Stimulated activated CD8-positive, alpha-beta memory T cell treated with anti-CD3 and anti-CD28 coated beads, Interleukin-12 subunit alpha, Interleukin-12 subunit beta, amount 100 ng/mL, for 1 hour (primary cell): ENCODE results near the gene LMX1A.

Experiments used
- DNase-seq: peaks from one replicate; pipeline ENCODE4 v3.0.0-alpha.2; 2020; ENCODE audit warnings: low read depth

The LMX1A gene

DNA sequence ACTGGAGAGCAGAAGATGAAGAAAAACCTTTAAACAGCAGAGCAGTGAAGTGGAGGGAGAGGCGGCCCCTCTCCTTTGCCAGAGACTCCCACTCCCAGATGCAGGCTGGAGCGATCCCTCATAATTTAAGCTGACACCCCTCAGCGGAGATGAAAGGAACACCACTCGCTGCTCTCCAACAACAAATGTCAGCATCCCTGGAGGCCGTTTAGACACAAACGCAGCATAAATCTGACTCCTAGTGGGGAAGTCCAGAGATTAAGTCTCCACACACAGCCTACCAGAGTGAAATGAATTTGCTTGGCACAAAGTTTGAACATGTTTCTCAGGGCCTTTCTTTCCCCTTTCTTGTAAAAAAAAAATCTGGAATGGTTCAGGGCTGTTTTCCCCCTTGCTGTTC lies 137.8 kb downstream of the LMX1A start:
- DNase-seq, result no peak

DNA sequence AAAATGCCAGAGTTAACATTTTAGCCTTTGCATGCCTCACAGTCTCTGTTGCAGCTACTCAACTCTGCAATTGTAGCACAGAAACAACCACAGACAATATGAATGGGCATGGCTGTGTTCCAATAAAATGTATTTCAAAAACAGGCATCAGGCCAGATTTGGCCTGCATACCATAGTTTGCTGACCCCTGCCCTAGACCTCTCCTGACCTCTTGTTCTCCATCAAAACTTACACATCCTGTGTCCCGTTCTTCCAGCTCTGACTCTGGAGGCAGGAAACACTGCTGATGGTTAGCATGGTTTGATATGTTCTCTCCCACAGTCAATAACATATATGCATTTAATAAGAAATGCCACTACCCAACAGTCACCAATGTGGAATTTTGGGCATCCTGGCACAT lies 138.6 kb downstream of the LMX1A start:
- DNase-seq, result no peak

DNA sequence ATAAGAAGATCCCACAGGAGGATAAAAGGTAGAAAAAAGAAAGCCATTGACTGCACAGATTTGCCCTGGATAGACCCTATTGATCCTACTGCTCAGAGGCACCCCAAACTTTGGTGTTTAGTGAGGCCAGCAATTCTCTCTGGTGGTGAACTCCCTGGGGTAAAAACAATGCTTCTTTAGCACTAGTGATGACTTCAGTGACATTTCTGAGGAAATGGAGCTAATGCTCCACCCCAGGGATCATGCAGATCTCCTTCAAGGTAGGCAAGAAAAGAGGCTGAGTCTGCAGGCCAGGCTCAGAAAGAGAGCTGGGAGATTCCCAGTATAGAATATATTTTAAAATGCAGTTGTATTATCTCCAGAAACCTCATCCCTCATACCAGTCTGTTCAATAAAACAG lies 140.3 kb downstream of the LMX1A start:
- DNase-seq, result no peak

DNA sequence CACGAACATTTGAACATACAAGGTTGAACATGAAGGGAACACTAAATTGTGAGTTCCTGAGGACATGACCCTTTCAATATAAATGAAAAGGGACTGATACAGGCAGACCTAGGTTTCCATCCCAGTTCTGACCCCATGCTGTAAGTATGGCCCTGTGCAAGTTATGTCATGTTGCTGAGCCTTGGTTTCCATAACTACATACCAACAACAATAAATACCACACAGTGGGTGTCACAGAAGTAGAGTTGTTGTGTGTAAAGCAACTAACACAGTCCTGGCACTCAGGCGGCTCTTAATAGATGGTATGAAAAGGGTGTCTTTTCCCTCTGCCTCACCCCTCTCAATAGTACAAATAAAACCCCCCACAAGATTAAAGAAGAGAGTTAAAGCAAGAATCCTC lies 140.8 kb downstream of the LMX1A start:
- no peak for DNase-seq

DNA sequence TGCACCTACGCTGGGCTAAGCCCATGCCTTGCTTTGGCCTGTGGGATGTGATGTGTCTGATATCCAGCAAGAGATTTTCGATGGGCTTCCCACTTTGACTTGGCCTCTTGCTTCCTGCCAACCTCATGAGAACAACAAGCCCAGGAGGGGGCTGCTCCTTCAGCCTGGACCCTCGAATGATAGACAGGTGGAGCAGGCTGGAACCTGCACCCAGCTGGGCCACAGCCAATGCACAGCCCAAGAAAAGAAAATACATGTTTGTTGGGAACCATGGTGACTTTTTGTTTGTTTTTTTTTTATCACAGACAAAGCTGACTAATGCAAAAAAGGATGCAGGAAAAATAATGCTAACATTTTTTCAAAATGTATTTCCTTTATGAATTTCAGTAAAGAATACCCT lies 144.3 kb downstream of the LMX1A start:
- no peak for DNase-seq

DNA sequence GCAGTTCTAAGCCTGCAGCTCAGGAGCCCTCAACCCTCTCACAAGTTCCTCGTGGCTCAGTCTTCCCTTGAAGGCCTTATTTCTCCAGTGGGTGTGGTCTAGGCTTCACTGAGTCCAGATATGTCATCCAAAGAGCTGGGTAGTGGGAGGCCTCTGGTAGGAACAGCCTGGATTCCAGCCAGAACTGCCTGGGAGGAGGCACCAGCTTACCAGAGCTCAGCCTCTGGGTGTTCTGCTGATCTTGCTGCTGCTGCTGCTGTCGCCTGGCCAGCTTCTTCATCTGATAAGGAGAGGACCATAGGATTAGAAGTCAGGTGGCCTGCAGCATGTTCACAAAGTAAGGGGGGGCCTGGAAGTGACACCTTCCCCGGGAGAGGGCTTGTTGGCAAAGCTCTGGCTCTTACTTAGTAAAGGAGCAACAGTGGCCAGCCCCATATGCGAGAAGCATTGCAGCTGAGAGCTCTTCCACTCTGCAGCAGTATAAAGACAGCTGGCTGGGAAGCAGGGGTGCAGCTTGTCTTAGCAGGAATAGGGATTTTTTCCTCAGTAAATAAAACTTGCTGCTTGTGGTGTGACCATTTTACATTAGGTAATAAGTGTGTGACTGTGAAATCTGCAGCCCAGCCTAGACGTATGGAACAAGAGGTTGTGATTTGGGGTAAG lies 148.5 kb downstream of the LMX1A start:
- DNase-seq, result no peak

DNA sequence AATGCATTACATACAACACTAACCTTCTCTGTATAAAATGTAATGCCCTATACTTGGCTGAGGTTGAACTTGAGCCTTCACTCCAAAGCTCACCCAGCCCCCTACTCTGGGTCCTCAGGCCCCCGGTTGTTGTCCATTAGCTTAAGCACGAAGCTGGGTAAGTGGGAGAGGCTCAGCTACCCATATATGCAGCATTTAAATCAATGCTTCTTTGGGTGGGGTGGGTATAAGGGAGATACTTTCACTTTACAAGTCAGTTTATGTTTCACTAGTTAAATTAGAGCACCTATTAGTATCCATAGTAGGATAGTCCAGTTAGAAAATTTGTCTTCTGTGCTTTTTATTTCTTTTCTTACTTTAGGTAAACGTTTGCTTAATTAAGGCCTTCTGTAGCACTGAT lies 151.4 kb downstream of the LMX1A start:
- no peak for DNase-seq

DNA sequence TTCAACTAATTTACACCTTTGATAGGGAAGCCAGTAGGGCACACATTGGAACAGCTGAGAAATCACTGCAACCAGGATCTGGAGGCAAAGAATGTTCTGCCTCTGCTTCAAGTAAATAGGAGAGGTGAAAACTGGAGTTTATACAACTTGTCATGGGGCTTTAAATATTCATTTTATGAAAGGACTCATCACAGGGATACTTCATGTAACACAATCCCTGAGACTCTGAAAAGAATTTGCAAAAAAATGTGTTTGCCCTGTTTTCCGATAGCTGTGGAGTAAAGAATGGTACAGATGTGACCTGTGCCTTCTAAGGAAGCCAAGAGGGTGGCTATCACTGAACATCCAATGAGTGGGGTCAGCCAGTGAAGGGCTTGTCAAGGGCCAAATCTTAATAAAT lies 152.0 kb downstream of the LMX1A start:
- DNase-seq, result no peak

DNA sequence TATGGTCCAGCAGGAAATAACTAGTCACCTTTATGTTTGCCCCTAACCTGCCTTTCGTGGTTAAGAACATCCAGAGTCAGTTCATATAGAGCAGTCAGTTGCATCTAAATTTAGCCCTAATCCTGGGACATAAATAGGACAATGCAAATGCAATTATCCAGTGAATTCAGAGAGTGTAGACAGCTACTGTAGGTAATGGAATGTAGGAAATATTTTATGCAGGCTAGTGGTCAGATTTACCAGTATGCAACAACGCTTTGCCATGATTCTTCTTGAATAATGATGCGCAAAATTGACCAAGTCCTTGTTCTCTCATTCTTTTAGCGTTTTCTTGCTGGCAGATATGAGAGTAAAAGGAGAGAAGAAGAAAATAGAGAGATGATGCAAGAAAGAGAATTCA lies 165.4 kb downstream of the LMX1A start:
- no peak for DNase-seq

DNA sequence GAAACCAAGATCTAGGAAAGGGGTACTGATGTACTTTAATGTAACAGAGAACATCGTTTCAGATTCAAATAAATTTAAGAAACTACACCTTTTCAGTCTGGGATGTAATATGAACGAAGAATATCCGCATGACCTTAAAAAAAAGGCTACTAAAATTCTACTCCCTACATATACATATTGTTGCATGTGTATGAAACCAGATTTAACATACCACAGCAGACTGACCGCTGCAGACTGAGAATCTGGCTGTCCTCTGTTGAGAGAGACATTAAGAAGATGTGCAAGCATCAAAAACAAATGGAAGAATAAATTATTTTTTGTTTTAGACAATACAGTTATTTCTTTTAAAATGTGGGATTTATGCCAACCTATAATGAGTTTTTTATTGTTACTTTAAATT lies 166.6 kb downstream of the LMX1A start:
- no peak for DNase-seq

DNA sequence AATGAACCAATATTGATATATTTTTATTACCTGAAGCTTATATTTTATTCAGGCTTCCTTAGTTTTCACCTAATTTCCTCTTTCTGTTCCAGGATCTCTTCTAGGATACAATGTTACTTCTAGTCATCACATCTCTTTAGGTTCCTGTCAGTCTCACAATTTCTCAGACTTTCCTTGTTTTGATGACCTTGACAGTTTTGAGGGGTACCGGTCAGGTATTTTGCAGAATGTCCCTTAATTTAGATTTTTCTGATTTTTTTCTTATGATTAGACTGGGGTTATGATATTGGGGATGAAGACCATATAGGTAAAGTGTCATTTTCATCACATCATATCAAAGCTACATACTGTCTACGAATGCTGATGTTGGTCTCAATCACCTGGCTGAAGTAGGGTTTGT lies 167.5 kb downstream of the LMX1A start:
- no peak for DNase-seq

DNA sequence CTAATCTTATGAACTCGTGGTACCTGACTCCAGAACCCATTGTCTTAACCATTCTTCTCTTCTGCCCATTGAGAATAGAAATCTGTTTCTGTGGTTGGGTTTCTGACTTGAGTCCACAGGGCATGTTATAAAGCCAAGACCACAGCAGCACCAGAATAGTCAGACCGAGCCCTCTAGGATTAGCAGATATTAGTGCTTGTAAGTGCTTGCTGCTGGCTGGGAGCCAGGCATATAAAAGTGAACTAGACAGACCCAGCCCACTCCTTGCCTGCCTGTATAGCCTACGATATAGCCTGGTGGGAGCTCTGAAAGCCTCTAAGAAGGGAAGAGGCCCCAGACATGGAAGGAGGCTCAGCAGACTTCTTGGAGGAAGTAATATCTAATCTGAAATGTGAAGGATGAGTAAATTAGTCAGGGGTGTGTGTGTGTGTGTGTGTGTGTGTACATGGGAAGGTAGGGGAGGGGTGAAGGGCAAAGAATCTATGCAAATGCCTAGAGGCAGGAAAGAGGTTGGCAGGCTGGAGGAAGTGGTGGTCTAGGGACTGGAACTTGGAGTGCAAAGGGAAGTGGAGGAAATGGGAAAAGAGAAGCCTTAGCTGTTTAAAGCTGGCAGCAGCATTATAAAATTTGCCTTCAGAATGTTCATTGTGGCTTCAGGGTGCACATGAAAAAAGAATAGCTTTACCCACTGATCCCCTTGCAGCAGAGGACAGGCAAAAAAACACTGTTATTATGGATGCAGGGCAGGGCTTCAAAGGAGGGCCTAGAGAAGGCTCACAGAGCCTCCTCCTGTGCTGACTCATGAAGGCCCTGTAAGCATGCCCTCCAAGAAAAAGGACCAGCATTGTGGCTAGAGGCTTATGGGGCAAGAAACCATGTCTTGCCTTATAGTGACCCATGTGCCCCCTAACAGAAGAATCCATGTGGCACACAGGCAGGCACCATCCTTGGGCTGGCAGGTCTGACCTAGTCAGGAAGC lies 169.2 kb downstream of the LMX1A start:
- no peak for DNase-seq

DNA sequence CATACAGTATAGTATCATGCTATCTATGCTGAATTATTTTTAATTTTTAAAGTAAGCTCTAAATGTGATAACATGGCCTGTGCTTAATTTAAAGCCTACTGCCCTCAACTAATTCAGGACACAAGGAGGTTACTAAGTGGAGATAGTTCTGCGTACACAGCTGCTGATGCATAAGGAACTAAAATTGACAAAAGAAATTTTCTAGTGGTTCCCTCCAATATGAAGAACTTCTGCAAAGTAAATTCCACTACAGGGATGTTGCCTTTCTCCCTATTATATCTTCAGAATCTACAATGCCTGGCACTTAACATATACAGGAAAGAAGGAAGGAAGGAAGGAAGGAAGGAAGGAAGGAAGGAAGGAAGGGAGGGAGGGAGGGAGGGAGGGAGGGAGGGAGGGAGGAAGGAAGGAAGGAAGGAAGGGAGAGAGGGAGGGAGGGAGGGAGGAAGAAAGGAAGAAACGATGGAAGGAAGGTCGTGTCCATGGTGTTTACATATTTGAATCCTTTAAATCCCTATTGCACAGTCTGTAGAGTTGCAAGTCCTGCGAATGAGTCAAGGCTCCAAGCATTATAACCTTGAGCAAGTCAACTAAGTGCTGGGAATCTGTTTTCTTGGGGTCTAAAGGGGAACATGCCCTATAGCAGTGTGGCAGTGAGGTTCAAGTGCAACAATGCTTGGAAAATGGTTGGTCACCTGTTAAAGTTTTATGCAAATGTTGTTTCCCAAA lies 171.2 kb downstream of the LMX1A start:
- no peak for DNase-seq

DNA sequence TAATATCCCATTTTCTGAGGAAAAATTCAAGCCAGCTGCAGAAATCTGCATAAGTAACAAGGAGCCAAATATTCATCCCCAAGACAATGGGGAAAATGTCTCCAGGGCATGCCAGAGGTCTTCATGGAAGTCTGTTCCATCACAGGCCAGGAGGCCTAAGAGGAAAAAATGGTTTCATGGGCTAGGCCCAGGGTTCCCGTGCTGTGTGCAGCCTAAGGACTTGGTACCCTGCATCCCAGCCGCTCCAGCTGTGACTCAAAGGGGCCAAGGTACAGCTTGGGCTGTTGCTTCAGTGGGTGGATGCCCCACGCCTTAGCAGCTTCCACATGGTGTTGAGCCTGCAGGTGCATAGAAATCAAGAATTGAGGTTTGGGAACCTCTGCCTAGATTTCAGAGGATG lies 173.5 kb downstream of the LMX1A start:
- no peak for DNase-seq

DNA sequence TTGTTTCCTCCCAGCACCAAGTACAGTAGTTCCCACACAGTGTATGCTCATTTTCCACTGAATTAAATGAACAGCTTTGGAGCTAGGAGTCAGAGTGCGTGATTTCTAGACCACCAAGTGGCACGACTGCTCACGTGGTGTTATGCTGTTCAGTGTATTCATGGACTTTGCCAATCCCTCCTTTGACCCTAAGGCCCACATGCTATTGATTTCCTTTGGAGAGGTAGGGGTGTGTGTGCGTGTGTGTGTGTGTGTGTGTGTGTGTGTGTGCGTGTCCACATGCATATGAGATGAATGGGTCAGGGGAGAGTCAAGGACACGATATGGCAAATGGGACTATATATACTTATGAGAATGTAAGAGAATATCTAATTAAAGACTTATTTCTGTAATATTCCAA lies 177.2 kb downstream of the LMX1A start:
- DNase-seq, result no peak

DNA sequence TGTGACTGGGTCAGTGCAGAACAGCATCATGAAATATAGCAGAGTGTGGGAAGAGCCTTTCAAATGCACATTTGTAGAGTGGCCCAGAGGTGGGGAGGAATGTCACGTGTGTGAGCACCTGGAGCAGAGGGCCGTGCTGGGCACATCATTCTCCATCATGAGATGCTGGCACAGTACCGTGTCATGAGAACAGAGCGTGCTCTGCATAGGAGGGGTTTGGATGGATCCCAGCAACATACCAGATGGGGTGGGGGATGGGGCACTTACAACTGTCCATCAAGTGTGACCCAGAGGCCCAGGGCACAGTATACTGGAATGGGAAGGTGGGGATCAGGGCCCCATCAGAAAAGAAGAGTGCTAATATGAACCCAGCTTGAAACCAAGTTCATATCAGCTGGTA lies 182.0 kb downstream of the LMX1A start:
- no peak for DNase-seq

DNA sequence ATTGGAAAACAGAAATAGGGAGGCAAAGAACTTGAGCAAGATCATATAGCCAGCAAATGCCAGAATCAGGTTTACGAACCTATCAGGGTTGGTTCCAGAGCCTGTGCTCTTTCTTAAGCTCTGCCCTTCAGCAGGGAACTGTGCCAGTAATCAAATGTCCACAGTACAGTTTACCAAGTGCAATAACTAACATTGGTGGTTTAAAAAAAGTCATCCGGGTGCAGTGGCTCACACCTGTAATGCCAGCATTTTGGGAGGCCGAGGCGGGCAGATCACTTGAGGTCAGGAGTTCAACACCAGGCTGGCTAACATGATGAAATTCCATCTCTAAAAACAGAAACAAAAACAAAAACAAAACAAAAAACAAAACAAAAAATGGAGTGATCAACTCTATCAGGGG lies 182.7 kb downstream of the LMX1A start:
- no peak for DNase-seq

DNA sequence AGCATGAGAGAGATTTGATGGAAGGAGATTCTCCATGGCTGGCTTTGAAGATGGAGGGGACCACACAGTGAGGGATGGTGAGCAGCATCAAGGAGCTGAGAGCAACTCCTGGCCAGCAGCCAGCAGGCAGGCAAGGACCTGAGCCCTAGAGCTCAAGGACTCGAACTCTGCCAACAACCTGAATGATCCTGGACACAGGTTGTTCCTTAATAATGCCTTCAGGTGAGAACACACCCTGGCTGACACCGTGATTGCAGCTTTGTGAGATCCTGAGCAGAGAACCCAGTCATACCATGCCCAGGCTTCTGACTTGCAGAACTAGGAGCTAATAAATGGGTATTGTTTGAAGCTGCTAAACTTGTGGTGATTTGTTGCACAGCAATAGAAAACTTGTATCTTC lies 183.1 kb downstream of the LMX1A start:
- DNase-seq, result no peak

DNA sequence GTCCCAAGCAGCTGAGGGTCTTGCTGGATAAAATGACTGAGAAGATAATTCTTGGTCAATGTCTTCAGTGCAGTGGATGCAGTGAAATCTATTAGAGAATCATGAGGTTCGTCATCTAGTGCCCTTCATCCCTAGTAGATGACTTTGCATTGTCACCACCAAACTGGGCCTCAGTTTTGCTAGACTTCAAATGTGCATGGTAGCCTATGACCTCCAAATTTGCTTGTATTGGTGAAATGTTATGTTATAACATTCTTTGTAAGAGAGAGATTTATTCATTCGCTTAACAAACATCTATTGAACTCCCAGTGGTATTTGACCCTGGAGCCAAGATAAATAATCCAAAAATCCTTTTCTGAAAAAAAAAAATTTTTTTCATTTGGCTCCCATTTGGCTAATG lies 183.8 kb downstream of the LMX1A start:
- no peak for DNase-seq

DNA sequence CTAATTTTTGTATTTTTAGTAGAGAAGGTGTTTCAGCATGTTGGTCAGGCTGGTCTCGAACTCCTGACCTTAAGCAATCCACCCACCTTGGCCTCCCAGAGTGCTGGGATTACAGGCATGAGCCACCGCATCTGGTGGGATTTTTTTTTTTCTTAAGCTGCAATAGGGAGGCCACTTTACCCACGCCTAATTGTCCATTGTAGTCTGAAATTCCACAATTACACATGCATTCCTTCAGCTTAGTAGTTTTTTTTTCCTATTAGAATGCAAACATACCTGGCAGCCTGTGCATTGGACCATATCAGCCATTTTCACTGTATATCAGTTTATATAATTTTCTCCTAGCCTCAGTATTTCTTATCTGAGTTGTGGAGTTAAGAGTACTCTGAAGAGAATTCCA lies 186.8 kb downstream of the LMX1A start:
- DNase-seq, result no peak

DNA sequence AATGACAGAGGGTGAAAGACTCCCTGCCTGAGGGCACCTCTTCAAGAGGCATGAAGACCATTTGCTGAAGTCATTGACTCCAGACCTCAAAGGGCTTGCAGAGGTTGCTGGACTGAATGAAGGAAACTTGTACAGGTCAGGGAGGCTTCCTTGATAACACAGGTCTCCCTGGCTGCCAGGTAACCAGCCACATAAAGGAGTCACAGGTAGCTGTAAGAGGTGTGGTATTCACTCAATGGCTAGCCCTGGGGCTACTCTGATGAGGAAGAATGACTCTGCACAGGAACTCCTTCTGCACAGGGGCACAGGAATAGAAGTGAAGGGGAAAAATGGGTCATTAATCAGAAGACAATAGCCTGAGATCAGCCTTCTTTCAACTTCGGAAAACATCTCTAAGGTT lies 187.5 kb downstream of the LMX1A start:
- DNase-seq, result no peak

DNA sequence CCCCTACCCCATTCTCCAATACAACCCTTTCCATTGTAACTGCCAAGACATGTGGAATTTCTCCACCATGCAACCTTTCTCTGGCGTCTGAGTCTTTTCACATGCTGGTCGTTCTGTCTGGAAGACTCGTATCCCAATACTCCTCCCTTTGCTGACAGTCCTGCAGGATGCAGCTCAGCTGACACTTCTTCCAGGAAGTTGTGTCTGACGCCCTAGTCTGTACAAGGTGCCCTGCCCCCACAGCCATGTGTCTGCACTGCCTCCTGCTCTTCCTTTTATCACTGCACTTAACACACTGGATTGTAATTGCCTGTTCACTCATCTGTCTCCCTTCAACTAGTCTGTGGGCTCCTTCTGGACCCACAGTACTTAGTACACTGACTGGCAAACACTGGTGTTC lies 188.0 kb downstream of the LMX1A start:
- no peak for DNase-seq

DNA sequence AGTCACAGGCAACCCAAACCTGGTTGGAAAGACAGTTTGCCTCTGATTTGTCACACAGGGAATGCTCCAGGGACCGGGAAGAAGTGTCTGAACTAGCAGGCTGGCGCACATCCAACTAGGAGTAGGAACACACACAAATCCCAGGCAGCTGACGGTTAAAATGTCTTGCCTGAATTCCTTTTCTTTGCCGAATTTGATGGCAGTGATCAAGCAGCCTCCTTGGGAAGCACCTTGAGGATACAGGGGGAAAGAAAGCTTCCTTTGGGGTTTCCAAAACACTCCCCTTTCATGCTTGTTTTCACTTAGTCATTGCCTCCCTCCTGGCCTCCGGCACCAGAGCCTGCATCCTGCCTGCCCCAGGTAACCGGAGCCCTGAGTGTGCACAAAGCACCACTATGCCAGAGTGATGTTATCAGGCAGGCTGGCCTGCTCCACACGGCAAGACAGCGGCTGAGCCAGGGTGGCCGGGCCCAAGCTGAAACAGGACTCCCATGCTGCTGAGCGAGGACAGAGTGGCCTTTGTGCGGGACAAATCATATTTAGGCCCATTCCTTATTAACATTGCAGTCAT lies 193.8 kb downstream of the LMX1A start:
- DNase-seq, result no peak
